Chondrocyte (in vitro differentiated cells): Measurements from ENCODE around the gene FBRSL1. TPM values are rescaled to one million over a fixed set of nuclear protein-coding genes. Genes with fewer than 3 reads are reported as not detected.
A peak's percentile ranks its signal among the peaks of the same experiment; 100 is the strongest.

Experiments used
- DNase-seq: peaks from one replicate; pipeline ENCODE4 v3.0.0; 2021; ENCODE audit warnings: mixed read lengths, low spot score
- H3K27ac Mint-ChIP-seq: one replicate; pipeline ENCODE4 v1.8.0; 2021; ENCODE audit warnings: mild to moderate bottlenecking, moderate library complexity, mixed read lengths; ENCODE audit not compliant: unreplicated experiment
- H3K27me3 Mint-ChIP-seq: 2 replicates; pipeline ENCODE4 v1.8.0; 2021; ENCODE audit warnings: low read depth, mixed read lengths
- H3K36me3 Mint-ChIP-seq: 2 replicates; pipeline ENCODE4 v1.8.0; 2021; ENCODE audit warnings: low read depth, mixed read lengths
- H3K4me1 Mint-ChIP-seq: 2 replicates; pipeline ENCODE4 v1.8.0; 2021; ENCODE audit warnings: low read depth, mild to moderate bottlenecking, mixed read lengths
- H3K4me3 Mint-ChIP-seq: one replicate; pipeline ENCODE4 v1.8.0; 2021; ENCODE audit warnings: mild to moderate bottlenecking, moderate library complexity, mixed read lengths; ENCODE audit not compliant: unreplicated experiment
- H3K9me3 Mint-ChIP-seq: 2 replicates; pipeline ENCODE4 v1.8.0; 2021; ENCODE audit warnings: low read depth, mixed read lengths
- CTCF ChIP-seq: fragments of 200-600 bp; sonication (generic); IDR thresholded peaks from 2 replicates; pipeline ENCODE4 v1.5.0; 2021; ENCODE audit warnings: antibody characterized with exemption, mild to moderate bottlenecking, moderate library complexity
- total RNA-seq: library from RNA; stranded (reverse); gene quantifications from 3 replicates; pipeline ENCODE4 v1.2.1, GENCODE V29; 2021

FBRSL1 gene
- total RNA-seq, 1 donor from 2014 or later: 41.1 TPM

GRCh38 chr12:132483612-132484011, 6.3 kb upstream of the FBRSL1 start:
- peaks cover 2% of the 10 kb centered on the region for H3K4me1 Mint-ChIP-seq
- peaks cover 17% of the 10 kb centered on the region for H3K27me3 Mint-ChIP-seq
- peak; percentile 92 for DNase-seq
- H3K36me3 Mint-ChIP-seq: no peaks in the 10 kb centered on the region
- H3K4me3 Mint-ChIP-seq: no peak overlapping the region
- no peaks in the 10 kb centered on the region for H3K9me3 Mint-ChIP-seq
- no peak for TF ChIP-seq CTCF
- no peak overlapping the region for H3K27ac Mint-ChIP-seq

GRCh38 chr12:132484183-132484890, 5.6 kb upstream of the FBRSL1 start:
- peak; percentile 57 for DNase-seq
- no peak for TF ChIP-seq CTCF
- peaks cover 6% of the 10 kb centered on the region for H3K4me1 Mint-ChIP-seq
- no peak overlapping the region for H3K4me3 Mint-ChIP-seq
- H3K27me3 Mint-ChIP-seq: peaks cover 17% of the 10 kb centered on the region
- H3K36me3 Mint-ChIP-seq: no peaks in the 10 kb centered on the region
- no peak overlapping the region for H3K27ac Mint-ChIP-seq
- H3K9me3 Mint-ChIP-seq: no peaks in the 10 kb centered on the region

GRCh38 chr12:132484891-132485441, 5.0 kb upstream of the FBRSL1 start:
- Mint-ChIP-seq H3K4me3 (no peak overlapping the region), H3K27ac (no peak overlapping the region), H3K36me3 (no peaks in the 10 kb centered on the region), H3K27me3 (peaks cover 13% of the 10 kb centered on the region), H3K9me3 (no peaks in the 10 kb centered on the region), H3K4me1 (peaks cover 6% of the 10 kb centered on the region)
- DNase-seq: peak; percentile 56
- TF ChIP-seq CTCF: no peak

- H3K36me3 Mint-ChIP-seq: no peaks in the 10 kb centered on the region
- H3K27ac Mint-ChIP-seq: no peak overlapping the region
- H3K4me1 Mint-ChIP-seq: peaks cover 6% of the 10 kb centered on the region
- H3K4me3 Mint-ChIP-seq: no peak overlapping the region
- H3K27me3 Mint-ChIP-seq: peaks cover 13% of the 10 kb centered on the region
- H3K9me3 Mint-ChIP-seq: no peaks in the 10 kb centered on the region
- no peak for TF ChIP-seq CTCF
- DNase-seq: no peak
These were observed 4.3 kb upstream of the FBRSL1 start for GRCh38 chr12:132485619-132486018.

- peak; percentile 86 for DNase-seq
- Mint-ChIP-seq H3K4me3 (no peak overlapping the region), H3K27me3 (peaks cover 13% of the 10 kb centered on the region), H3K36me3 (no peaks in the 10 kb centered on the region), H3K4me1 (peaks cover 10% of the 10 kb centered on the region), H3K9me3 (no peaks in the 10 kb centered on the region), H3K27ac (no peak overlapping the region)
- no peak for TF ChIP-seq CTCF
These were observed 3.8 kb upstream of the FBRSL1 start for GRCh38 chr12:132486168-132486567.
